Measurements from ENCODE around the gene BPI. TPM values are rescaled to one million over a fixed set of nuclear protein-coding genes. Genes with fewer than 3 reads are reported as not detected.

The BPI gene
- total RNA-seq, 1 donor from 2014 or later = not detected

GRCh38 chr20:38344107-38344701, 40.2 kb downstream of the BPI start:
- H3K9ac ChIP-seq = no peak overlapping the region
- H3K4me2 ChIP-seq = no peak overlapping the region
- Mint-ChIP-seq H3K27ac (no peak overlapping the region), H3K9me3 (no peaks in the 10 kb centered on the region), H3K4me3 (no peak overlapping the region), H3K4me1 (peaks cover 21% of the 10 kb centered on the region), H3K36me3 (no peaks in the 10 kb centered on the region), H3K27me3 (ENCODE audit: insufficient read depth, low read depth) (no peaks in the 10 kb centered on the region)
- no peaks in the 10 kb centered on the region for H3K36me3 ChIP-seq
- H4K20me1 ChIP-seq (ENCODE audit: low read depth) = no peaks in the 10 kb centered on the region
- no peak for DNase-seq (ENCODE audit: low spot score)
- no peak overlapping the region for H3K4me3 ChIP-seq
- TF ChIP-seq, protein P1, sequence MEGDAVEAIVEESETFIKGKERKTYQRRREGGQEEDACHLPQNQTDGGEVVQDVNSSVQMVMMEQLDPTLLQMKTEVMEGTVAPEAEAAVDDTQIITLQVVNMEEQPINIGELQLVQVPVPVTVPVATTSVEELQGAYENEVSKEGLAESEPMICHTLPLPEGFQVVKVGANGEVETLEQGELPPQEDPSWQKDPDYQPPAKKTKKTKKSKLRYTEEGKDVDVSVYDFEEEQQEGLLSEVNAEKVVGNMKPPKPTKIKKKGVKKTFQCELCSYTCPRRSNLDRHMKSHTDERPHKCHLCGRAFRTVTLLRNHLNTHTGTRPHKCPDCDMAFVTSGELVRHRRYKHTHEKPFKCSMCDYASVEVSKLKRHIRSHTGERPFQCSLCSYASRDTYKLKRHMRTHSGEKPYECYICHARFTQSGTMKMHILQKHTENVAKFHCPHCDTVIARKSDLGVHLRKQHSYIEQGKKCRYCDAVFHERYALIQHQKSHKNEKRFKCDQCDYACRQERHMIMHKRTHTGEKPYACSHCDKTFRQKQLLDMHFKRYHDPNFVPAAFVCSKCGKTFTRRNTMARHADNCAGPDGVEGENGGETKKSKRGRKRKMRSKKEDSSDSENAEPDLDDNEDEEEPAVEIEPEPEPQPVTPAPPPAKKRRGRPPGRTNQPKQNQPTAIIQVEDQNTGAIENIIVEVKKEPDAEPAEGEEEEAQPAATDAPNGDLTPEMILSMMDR (IDR thresholded peaks at IDR 0.05) = no peak
- no peak for TF ChIP-seq EZH2phosphoT487 (IDR thresholded peaks at IDR 0.05)
- no peak for TF ChIP-seq EZH2 (IDR thresholded peaks at IDR 0.05)
- no peaks in the 10 kb centered on the region for H3K9me3 ChIP-seq (ENCODE audit: low read depth)
- no peak overlapping the region for H2AFZ ChIP-seq (replicated peaks)
- H3F3A ChIP-seq (ENCODE audit: low read depth) = peaks cover 34% of the 10 kb centered on the region
- H3K27me3 ChIP-seq = no peaks in the 10 kb centered on the region
- H3K4me1 ChIP-seq = peaks cover 28% of the 10 kb centered on the region
- no peaks in the 10 kb centered on the region for H3K79me2 ChIP-seq (ENCODE audit: low read depth)
- no peak overlapping the region for H3K27ac ChIP-seq

GRCh38 chr20:38345643-38346042, 41.7 kb downstream of the BPI start:
- H2AFZ ChIP-seq (replicated peaks) = no peak overlapping the region
- no peaks in the 10 kb centered on the region for H4K20me1 ChIP-seq (ENCODE audit: low read depth)
- no peak overlapping the region for H3K27ac ChIP-seq
- no peak overlapping the region for H3K9ac ChIP-seq
- no peak for DNase-seq (ENCODE audit: low spot score)
- no peaks in the 10 kb centered on the region for H3K79me2 ChIP-seq (ENCODE audit: low read depth)
- no peak for TF ChIP-seq EZH2 (IDR thresholded peaks at IDR 0.05)
- no peak for TF ChIP-seq EZH2phosphoT487 (IDR thresholded peaks at IDR 0.05)
- TF ChIP-seq, protein P1 (IDR thresholded peaks at IDR 0.05) = no peak
- no peak overlapping the region for H3K4me3 ChIP-seq
- Mint-ChIP-seq H3K27me3 (ENCODE audit: insufficient read depth, low read depth) (no peaks in the 10 kb centered on the region), H3K9me3 (no peaks in the 10 kb centered on the region), H3K4me1 (peaks cover 21% of the 10 kb centered on the region), H3K36me3 (no peaks in the 10 kb centered on the region), H3K27ac (no peak overlapping the region), H3K4me3 (no peak overlapping the region)
- no peaks in the 10 kb centered on the region for H3K9me3 ChIP-seq (ENCODE audit: low read depth)
- no peaks in the 10 kb centered on the region for H3K27me3 ChIP-seq
- H3K36me3 ChIP-seq = no peaks in the 10 kb centered on the region
- H3K4me1 ChIP-seq = peaks cover 19% of the 10 kb centered on the region
- H3F3A ChIP-seq (ENCODE audit: low read depth) = peaks cover 33% of the 10 kb centered on the region
- H3K4me2 ChIP-seq = no peak overlapping the region

DNA sequence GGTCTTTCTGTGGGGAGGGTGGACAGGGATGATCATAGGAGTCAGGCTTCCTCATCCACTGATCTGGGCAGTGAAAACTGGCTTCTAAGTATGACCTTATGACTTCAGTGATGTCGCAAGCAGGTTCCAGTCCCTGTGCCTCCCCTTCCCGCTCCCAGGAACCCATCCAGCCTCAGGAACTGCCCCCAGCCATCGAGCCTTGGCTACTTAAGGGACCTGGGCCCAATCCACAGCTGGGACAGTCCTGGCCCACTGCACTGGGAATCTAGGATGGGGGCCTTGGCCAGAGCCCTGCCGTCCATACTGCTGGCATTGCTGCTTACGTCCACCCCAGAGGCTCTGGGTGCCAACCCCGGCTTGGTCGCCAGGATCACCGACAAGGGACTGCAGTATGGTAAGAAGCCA, 42.3 kb downstream of the BPI start, which contains the start of gene LBP:
LBP (plus strand) TSS at position 236 of the 405 bp plus-strand sequence; CDS start at position 271, 35 bp downstream.
- Mint-ChIP-seq H3K4me1 (peaks cover 21% of the 10 kb centered on the region), H3K9me3 (no peaks in the 10 kb centered on the region)
- TF ChIP-seq, protein P1 (IDR thresholded peaks at IDR 0.05) = no peak

More for the DNA sequence above, 42.3 kb downstream of the BPI start, which contains the start of gene LBP:
- no peaks in the 10 kb centered on the region for H3K36me3 ChIP-seq
- no peak for DNase-seq (ENCODE audit: low spot score)
- H4K20me1 ChIP-seq (ENCODE audit: low read depth) = no peaks in the 10 kb centered on the region
- peaks cover 27% of the 10 kb centered on the region for H3F3A ChIP-seq (ENCODE audit: low read depth)
- H3K9ac ChIP-seq = no peak within 1 kb of the TSS
- no peaks in the 10 kb centered on the region for H3K9me3 ChIP-seq (ENCODE audit: low read depth)
- no peak within 1 kb of the TSS for H3K27ac ChIP-seq
- no peaks in the 10 kb centered on the region for H3K27me3 ChIP-seq
- H3K79me2 ChIP-seq (ENCODE audit: low read depth) = no peaks in the 10 kb centered on the region
- Mint-ChIP-seq H3K27me3 (ENCODE audit: insufficient read depth, low read depth) (no peaks in the 10 kb centered on the region), H3K4me3 (no peak within 1 kb of the TSS), H3K27ac (no peak within 1 kb of the TSS), H3K36me3 (no peaks in the 10 kb centered on the region)
- H3K4me3 ChIP-seq = no peak within 1 kb of the TSS
- no peak within 1 kb of the TSS for H2AFZ ChIP-seq (replicated peaks)
- H3K4me1 ChIP-seq = peaks cover 19% of the 10 kb centered on the region
- H3K4me2 ChIP-seq = no peak within 1 kb of the TSS
